ENCODE data around the gene PARP1.
A peak's percentile ranks its signal among the peaks of the same experiment; 100 is the strongest.
"Not testable (repeated sequence)": the region's sequence is repeated elsewhere in the genome, so short reads cannot be mapped to it uniquely, and the experiment has no call there.

Gene PARP1

GRCh38 chr1:226357416-226357815 is 50.5 kb downstream of the PARP1 start:
- H3K9me3 Mint-ChIP-seq: no peaks in the 10 kb centered on the region
- ATAC-seq (replicated peaks) (no peak), DNase-seq (no peak)
- H3K27ac Mint-ChIP-seq: peak overlapping the region in 1 of 2 donors; percentile 14
- no peaks in the 10 kb centered on the region for H3K4me1 Mint-ChIP-seq (ENCODE audit: low read depth in 2 of 2)
- no peaks in the 10 kb centered on the region for H3K27me3 Mint-ChIP-seq
- H3K36me3 Mint-ChIP-seq (ENCODE audit: insufficient read depth): peaks cover 45% of the 10 kb centered on the region
- H3K4me3 Mint-ChIP-seq: no peak overlapping the region

GRCh38 chr1:226355669-226356551 is 52.0 kb downstream of the PARP1 start:
- Mint-ChIP-seq H3K4me3 (no peak overlapping the region), H3K4me1 (ENCODE audit: low read depth in 2 of 2) (no peaks in the 10 kb centered on the region), H3K27me3 (no peaks in the 10 kb centered on the region), H3K27ac (peak overlapping the region in 1 of 2 donors; percentile 57), H3K36me3 (ENCODE audit: insufficient read depth) (peaks cover 33% of the 10 kb centered on the region), H3K9me3 (no peaks in the 10 kb centered on the region)
- DNase-seq (no peak), ATAC-seq (replicated peaks) (no peak)

- Mint-ChIP-seq H3K9me3 (no peaks in the 10 kb centered on the region), H3K4me1 (ENCODE audit: low read depth in 2 of 2) (peaks cover 0 to 1% of the 10 kb centered on the region in 2 donors), H3K27ac (no peak overlapping the region), H3K4me3 (no peak overlapping the region), H3K36me3 (ENCODE audit: insufficient read depth) (peaks cover 29% of the 10 kb centered on the region), H3K27me3 (no peaks in the 10 kb centered on the region)
- ATAC-seq (replicated peaks) (no peak), DNase-seq (no peak)
These were observed 52.9 kb downstream of the PARP1 start for GRCh38 chr1:226355016-226355415.

GRCh38 chr1:226353698-226354525 is 54.0 kb downstream of the PARP1 start:
- Mint-ChIP-seq H3K4me1 (ENCODE audit: low read depth in 2 of 2) (peaks cover 0 to 1% of the 10 kb centered on the region in 2 donors), H3K9me3 (no peaks in the 10 kb centered on the region), H3K27ac (peak overlapping the region in 1 of 2 donors; percentile 66), H3K36me3 (ENCODE audit: insufficient read depth) (peaks cover 18% of the 10 kb centered on the region), H3K4me3 (no peak overlapping the region), H3K27me3 (no peaks in the 10 kb centered on the region)
- DNase-seq: no peak
- no peak for ATAC-seq (replicated peaks)

- DNase-seq (no peak), ATAC-seq (replicated peaks) (no peak)
- H3K4me1 Mint-ChIP-seq (ENCODE audit: low read depth in 2 of 2): peaks cover 0 to 1% of the 10 kb centered on the region in 2 donors
- no peaks in the 10 kb centered on the region for H3K27me3 Mint-ChIP-seq
- no peak overlapping the region for H3K4me3 Mint-ChIP-seq
- H3K9me3 Mint-ChIP-seq: no peaks in the 10 kb centered on the region
- peaks cover 5% of the 10 kb centered on the region for H3K36me3 Mint-ChIP-seq (ENCODE audit: insufficient read depth)
- peak overlapping the region in 1 of 2 donors; percentile 16 for H3K27ac Mint-ChIP-seq
These were observed 56.2 kb downstream of the PARP1 start for GRCh38 chr1:226351709-226352108.

- Mint-ChIP-seq H3K4me1 (ENCODE audit: low read depth in 2 of 2) (peaks cover 0 to 1% of the 10 kb centered on the region in 2 donors), H3K27ac (no peak overlapping the region), H3K4me3 (no peak overlapping the region), H3K36me3 (ENCODE audit: insufficient read depth) (peaks cover 4% of the 10 kb centered on the region), H3K9me3 (no peaks in the 10 kb centered on the region), H3K27me3 (no peaks in the 10 kb centered on the region)
- no peak for DNase-seq
- ATAC-seq (replicated peaks): no peak
These were observed 57.4 kb downstream of the PARP1 start for GRCh38 chr1:226350519-226350865.

GRCh38 chr1:226349801-226350518 is 57.9 kb downstream of the PARP1 start:
- Mint-ChIP-seq H3K4me1 (ENCODE audit: low read depth in 2 of 2) (peaks cover 0 to 1% of the 10 kb centered on the region in 2 donors), H3K36me3 (ENCODE audit: insufficient read depth) (peaks cover 4% of the 10 kb centered on the region), H3K27ac (no peak overlapping the region), H3K4me3 (no peak overlapping the region), H3K27me3 (no peaks in the 10 kb centered on the region), H3K9me3 (no peaks in the 10 kb centered on the region)
- ATAC-seq (replicated peaks): no peak
- DNase-seq: no peak

- Mint-ChIP-seq H3K4me3 (no peak overlapping the region), H3K27me3 (no peaks in the 10 kb centered on the region), H3K36me3 (ENCODE audit: insufficient read depth) (peaks cover 4% of the 10 kb centered on the region), H3K27ac (no peak overlapping the region), H3K9me3 (no peaks in the 10 kb centered on the region), H3K4me1 (ENCODE audit: low read depth in 2 of 2) (peaks cover 0 to 1% of the 10 kb centered on the region in 2 donors)
- ATAC-seq (replicated peaks): no peak
- DNase-seq: no peak
These were observed 58.8 kb downstream of the PARP1 start for GRCh38 chr1:226349081-226349480.

GRCh38 chr1:226344441-226345259 is 63.2 kb downstream of the PARP1 start:
- no peak for DNase-seq
- H3K4me1 Mint-ChIP-seq (ENCODE audit: low read depth in 2 of 2): no peaks in the 10 kb centered on the region
- H3K36me3 Mint-ChIP-seq (ENCODE audit: insufficient read depth): no peaks in the 10 kb centered on the region
- peak overlapping the region in 1 of 2 donors; percentile 35 for H3K27ac Mint-ChIP-seq
- ATAC-seq (replicated peaks): no peak
- H3K4me3 Mint-ChIP-seq: no peak overlapping the region
- peaks cover 0 to 6% of the 10 kb centered on the region in 2 donors for H3K9me3 Mint-ChIP-seq
- peaks cover 14 to 21% of the 10 kb centered on the region in 2 donors for H3K27me3 Mint-ChIP-seq

GRCh38 chr1:226342656-226343055 is 65.2 kb downstream of the PARP1 start:
- H3K4me3 Mint-ChIP-seq: no peak overlapping the region
- no peaks in the 10 kb centered on the region for H3K36me3 Mint-ChIP-seq (ENCODE audit: insufficient read depth)
- peaks cover 0 to 6% of the 10 kb centered on the region in 2 donors for H3K9me3 Mint-ChIP-seq
- peaks cover 14 to 21% of the 10 kb centered on the region in 2 donors for H3K27me3 Mint-ChIP-seq
- ATAC-seq (replicated peaks) (no peak), DNase-seq (no peak)
- no peaks in the 10 kb centered on the region for H3K4me1 Mint-ChIP-seq (ENCODE audit: low read depth in 2 of 2)
- H3K27ac Mint-ChIP-seq: no peak overlapping the region

- H3K9me3 Mint-ChIP-seq; DNase-seq; H3K27ac Mint-ChIP-seq; H3K4me1 Mint-ChIP-seq (ENCODE audit: low read depth in 2 of 2); ATAC-seq (replicated peaks); H3K36me3 Mint-ChIP-seq (ENCODE audit: insufficient read depth); H3K4me3 Mint-ChIP-seq: not testable (repeated sequence)
- H3K27me3 Mint-ChIP-seq: peaks cover 14 to 21% of the 10 kb centered on the region in 2 donors
These were observed 67.8 kb downstream of the PARP1 start for GRCh38 chr1:226340111-226340510.

GRCh38 chr1:226337276-226337875 is 70.5 kb downstream of the PARP1 start:
- peaks cover 5% of the 10 kb centered on the region in 2 donors for H3K4me1 Mint-ChIP-seq (ENCODE audit: low read depth in 2 of 2)
- DNase-seq (no peak), ATAC-seq (replicated peaks) (no peak)
- H3K27ac Mint-ChIP-seq: no peak overlapping the region
- peaks cover 0 to 6% of the 10 kb centered on the region in 2 donors for H3K9me3 Mint-ChIP-seq
- H3K4me3 Mint-ChIP-seq: no peak overlapping the region
- no peaks in the 10 kb centered on the region for H3K36me3 Mint-ChIP-seq (ENCODE audit: insufficient read depth)
- H3K27me3 Mint-ChIP-seq: peaks cover 14 to 21% of the 10 kb centered on the region in 2 donors

Data from effector memory CD8-positive, alpha-beta T cell (primary cell).